HG03108 (cell line): Measurements from ENCODE around the gene TEDC1.

ENCODE experiments used
- ATAC-seq: cut with Tn5 transposase; IDR thresholded peaks from one replicate; pipeline ENCODE4 v1.9.1; 2021; ENCODE audit warnings: moderate library complexity; ENCODE audit not compliant: unreplicated experiment

Gene TEDC1

DNA sequence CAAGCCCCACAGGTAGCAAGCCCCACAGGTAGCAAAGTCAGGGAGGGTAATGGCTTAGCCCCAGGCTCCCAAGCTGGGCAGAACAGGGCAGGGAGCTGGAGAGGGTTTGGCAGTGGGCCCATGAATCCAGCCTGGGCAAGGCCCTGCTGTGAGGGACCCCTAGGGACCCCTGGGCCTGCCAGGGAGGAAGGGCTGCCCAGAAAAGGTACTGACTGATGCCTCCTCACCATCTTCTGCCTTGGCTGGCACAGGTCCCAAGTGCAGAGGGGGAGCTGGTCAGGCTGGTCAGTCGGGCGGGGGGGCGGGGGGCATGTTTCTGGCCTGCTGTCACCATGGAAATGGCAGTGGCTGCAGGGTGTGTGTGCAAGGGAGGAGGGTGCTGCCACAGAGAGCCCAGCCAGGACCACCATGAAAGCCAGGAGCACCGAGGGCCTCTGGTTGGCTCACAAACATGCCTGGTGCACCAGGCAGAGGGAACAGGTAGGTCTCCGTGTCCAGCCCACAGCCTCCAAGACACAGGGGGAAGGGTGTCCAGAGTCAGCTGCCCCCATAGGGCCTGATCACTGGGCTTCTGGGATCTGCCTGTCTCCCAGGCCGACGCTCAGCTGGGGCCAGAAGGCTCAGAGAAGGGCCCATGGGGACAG lies 17.9 kb upstream of the TEDC1 start:
- ATAC-seq = no peak

DNA sequence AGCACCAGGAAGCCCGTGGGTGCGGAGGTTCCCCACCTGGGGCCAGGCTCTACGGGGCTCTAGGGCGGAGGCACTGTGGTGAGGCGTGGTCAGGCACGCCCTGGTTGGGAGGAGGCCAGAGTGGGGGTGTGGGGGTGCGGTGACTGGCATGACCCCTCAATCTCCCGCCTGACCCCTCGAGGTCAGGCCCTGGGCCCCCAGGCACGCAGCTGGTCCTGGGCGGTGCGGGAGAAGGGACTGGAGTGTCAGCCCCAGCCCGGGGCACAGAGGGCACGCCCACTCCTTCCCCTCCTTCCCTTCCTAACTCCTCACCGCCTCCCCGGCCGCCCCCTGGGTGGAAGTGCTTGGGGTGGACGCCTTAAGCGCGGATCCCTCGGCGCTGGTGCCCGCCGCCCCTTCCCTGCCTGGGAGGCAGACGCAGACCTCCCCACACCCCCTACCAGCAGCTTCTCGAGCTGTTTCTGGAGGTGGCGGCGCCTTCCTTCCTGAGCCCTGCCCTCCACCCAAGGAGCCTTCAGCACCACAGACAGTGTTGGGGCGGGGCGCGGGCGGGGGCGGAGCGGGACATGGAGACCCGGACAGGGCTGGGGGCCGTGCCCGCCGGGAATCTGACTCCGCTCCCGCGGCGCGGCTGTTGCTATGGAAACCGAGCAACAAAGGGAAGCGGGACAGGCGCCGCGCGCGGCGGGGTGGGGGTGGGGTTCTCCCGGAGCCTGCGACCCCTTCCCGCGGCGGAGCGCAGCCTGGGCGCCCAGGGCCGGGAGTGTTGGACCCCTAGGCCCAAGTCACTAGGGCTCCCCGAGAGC lies 17.2 kb upstream of the TEDC1 start:
- no peak for ATAC-seq

DNA sequence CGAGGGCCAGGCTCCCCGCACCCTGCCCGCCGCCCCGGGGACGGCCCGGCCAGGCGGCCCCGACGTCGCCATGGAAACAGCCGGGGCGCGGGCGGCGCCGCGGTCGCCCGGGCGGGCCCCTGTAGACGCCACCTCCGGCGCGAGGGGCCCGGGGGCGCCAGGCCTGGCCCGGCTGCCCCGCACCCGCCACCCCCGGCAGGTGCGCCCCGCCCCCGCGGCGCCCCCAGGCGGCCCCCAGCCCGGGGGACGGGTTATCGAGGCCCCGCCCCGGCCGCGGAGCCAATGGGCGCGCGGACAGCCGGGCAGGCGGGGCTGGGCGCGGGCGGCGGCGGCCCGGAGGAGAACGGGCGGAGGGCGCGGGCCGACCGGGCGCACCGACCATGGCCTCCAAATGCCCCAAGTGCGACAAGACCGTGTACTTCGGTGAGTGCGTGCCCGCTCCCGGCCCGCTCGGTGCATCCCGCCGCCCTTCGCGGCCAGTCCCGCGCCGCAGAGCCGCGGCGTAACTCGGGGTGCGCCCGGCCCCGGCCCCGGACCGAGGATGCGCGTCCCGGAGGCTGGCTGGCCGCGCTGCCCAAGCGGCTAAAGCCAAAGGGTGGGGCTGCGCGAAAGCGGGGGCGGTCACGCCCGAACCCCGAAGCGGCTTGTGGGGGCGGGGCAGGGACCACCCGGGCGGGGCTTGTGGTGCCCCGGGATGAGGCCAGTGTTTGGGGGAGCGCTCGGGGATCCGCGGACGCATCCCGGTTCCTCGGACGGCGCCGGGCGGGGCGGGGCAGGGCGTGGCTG lies 16.4 kb upstream of the TEDC1 start, which contains the start of gene CRIP2:
Gene CRIP2 (plus strand): TSS at position 339 of the 786 bp plus-strand sequence. CDS start 42 bp downstream, at position 381.
- ATAC-seq = no peak

DNA sequence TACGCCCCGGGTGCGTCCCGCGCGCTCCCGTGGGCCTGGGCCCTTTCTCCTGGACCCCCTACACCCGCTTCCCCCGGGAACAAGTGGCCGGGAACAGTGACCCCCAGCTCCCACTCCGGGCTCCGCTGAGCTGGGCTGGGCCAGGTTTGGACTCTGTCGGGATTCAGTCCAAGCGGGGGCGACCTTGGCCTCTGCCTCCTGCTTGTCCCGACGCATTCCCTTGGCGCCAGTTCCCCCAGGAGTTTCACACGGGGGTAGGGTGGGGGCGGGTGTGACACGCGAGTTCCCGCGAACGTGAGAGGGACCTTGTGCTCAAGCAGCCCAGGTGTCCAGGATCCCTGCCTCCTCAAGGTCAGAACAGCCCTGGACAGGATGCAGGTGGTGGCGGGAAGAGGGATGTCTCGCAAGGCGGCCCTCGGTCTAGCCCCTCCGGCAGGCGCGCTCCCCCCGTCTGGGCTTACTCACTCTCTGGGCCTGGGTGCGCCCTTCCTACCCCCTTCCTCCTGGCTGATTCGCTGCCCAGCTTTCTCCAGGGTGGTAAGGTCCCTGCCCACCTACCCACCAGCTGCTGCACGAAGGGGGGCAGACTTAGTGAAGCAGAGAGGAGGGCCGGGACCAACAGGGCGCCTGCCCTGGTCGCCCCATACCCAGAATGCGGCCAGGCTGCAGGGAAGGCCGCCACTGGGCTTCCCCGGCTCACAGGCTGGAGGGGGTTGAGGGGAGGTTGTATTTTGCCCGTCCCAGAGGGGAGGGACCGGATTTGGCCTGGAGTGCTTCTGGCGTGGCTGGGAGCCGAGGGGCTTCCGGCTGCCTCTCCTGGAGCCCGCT lies 15.6 kb upstream of the TEDC1 start:
- ATAC-seq = no peak

DNA sequence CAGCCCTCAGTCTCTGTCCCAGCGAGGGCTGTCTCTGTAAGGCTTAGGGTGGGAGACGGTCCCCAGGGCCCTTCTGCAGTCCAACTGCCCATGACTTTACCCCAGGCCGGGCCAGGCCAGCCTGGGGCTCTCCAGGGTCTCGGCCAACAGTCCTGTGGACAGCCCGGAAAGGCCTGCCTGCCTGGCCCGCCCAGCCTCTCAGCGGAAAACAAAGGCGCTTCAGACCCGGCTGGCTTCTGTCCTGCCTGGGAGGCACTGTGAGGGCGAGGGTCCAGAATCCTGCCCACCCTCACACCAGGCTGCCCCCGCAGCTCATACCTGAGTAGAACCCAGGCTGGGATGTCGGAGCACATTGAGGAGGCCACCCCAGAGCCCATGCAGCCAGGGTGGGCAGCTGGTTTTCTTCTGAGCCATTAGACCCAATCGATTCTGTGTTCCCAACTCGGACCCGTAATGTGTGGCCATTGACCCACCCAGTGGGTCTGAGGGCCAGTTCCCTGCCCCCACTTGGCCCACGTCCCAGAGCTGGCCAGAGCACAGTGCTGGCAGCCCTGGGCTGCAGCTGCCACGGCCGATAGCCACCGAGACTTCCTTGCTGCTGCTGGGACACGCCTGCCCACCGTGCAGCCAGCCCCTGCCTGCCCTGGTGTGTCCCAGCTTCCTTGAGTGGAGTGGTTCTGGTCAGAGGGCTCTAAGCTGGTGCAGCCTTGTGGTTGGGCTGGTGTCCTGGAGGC lies 14.8 kb upstream of the TEDC1 start:
- ATAC-seq = no peak

DNA sequence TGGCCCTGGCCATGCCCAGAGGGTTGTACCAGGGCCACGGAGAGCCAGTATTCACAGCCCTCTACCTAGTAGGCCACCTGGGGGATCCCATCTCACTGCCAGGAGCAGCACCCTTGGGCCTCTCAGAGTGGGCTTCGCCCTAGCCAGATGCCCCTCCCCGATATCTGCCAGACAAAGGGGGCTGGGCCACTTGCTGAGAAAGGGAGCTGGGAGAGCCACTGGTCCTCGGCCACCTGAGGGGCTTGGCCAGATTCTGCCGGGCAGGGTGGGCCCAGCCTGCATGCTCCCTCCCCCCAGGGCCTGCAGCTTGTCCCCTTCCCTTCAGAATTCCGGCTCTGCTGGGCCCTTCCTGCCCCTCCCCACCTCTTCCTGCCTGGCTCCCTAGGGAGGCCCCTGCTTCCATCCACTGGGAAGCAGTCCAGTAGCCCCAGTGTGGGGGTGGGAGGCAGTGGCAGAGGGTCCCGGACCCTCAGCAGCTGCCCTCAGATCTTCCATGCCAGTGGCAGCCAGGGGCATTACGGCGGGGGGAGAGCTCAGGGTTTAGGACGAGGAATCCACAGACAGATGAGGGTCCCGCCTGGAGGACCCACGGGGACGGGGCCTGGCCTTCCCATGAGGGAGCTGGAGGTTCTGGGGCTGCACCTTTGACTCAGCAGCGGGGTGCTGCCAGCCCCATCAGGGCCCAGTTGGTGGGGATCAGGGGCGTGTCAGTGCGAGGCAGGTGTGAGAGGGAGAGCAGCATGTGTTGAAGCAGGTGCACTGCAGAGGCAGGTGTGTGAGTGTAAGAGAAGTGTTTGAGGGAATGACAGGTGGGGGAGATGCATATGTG lies 14.0 kb upstream of the TEDC1 start:
- ATAC-seq = no peak

DNA sequence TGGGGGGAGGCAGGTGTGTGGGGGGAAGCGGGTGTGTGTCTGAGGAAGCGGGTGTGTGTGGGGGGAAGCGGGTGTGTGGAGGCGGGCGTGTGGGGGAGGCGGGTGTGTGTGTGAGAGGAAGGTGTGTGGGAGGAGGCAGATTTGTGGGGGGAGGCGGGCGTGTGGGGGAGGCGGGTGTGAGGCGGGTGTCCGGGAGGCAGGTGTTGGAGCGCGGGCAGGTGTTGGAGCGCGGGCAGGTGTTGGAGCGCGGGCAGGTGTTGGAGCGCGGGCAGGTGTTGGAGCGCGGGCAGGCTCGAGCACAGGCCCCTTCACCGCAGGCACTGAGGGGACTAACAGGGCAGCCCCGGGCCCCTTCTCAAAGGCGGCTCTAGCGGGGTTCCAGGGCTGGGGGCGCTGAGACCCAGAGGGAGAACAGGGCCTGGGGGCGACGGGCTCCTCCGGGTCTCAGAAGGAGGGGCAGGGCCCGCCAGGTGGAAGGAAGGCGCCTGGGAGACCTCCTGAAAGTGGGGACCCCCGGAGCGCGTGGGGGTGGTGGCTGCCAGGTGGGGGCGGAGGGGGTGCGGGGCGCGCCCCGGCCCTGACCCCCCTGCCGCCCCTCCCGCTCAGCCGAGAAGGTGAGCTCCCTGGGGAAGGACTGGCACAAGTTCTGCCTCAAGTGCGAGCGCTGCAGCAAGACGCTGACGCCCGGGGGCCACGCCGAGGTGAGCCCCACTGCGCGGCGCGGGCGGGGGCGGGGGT lies 13.2 kb upstream of the TEDC1 start:
- ATAC-seq = no peak

DNA sequence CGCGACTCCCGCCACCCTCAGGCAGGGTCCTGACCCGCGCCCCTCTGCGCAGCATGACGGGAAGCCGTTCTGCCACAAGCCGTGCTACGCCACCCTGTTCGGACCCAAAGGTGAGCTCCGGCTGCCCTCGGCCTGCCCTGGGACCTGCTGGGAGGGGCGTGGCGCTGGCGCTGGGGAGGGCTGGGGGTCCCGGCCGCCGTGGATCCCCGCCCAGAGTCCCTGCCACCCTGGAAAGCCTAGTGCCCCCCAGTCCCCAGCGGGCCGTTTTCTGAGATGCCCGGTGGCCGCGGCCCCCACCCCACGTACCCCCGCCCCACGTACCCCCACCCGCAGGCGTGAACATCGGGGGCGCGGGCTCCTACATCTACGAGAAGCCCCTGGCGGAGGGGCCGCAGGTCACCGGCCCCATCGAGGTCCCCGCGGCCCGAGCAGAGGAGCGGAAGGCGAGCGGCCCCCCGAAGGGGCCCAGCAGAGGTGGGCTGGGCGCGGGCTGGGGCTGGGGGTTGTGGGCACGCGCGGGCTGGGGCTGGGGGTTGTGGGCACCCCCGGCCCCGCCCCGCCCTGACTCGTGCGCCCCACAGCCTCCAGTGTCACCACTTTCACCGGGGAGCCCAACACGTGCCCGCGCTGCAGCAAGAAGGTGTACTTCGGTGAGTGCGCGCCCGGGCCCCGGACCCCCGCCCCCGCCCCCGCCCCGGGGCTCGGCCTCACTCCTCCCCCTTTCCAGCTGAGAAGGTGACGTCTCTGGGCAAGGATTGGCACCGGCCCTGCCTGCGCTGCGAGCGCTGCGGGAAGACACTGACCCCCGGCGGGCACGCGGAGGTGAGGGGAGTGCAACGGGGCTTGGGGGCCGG lies 12.4 kb upstream of the TEDC1 start:
- ATAC-seq = no peak

DNA sequence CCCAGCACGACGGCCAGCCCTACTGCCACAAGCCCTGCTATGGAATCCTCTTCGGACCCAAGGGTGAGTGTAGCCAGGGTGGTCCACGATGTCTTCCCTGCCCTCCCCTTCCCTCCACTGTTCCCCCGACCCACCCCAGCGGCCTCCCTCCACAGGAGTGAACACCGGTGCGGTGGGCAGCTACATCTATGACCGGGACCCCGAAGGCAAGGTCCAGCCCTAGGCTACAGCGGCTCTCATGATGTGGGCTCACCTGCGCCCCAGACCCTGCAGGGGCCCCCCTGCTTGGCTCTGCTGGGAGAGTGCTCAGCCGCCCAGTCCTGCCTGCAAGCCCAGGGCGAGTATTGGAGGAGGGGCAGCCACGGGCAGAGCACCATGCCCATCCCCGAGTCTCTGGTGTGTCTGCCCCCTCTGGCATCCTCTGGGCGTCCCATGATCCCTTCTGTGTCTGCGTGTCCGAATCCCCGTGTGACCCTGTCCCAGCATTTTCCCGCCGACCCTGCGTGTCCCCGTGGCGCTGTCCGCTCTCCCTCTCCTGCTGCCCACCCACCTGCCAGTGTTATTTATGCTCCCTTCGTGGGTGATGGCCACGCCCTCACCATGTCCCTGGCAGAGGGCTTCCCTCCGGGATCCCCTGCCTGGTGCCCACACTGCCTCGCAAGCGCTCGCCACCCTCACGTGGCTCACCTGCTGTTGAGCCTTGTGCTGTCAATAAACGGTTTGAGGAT lies 11.5 kb upstream of the TEDC1 start:
- ATAC-seq = no peak

DNA sequence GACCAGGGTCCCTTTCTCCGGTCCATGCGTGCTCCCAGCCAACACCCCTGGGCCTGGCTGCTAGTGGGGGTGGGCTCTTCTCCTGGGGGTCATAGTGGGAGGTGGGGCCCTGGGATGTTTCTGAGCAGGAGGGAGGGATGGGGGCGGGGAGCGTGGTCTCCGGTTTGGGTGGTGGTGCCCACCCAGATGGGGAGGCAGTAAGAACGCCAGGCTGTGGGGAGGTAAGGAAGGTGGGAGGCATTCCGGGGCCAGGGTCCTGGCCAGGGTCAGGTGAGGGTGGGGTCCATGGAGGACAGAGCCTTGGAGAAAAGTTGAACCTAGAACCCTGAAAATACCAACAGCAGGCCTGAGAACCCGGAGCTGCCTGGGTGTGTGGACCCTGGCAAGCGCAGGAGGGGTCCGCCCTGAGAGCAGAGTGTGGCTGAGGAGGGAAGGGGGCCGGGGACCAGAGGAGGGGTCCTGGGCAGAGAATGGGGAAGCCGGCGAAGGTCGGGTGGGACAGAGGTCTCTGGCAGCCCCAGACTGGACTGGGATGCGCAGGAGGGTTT lies 10.8 kb upstream of the TEDC1 start:
- no peak for ATAC-seq

DNA sequence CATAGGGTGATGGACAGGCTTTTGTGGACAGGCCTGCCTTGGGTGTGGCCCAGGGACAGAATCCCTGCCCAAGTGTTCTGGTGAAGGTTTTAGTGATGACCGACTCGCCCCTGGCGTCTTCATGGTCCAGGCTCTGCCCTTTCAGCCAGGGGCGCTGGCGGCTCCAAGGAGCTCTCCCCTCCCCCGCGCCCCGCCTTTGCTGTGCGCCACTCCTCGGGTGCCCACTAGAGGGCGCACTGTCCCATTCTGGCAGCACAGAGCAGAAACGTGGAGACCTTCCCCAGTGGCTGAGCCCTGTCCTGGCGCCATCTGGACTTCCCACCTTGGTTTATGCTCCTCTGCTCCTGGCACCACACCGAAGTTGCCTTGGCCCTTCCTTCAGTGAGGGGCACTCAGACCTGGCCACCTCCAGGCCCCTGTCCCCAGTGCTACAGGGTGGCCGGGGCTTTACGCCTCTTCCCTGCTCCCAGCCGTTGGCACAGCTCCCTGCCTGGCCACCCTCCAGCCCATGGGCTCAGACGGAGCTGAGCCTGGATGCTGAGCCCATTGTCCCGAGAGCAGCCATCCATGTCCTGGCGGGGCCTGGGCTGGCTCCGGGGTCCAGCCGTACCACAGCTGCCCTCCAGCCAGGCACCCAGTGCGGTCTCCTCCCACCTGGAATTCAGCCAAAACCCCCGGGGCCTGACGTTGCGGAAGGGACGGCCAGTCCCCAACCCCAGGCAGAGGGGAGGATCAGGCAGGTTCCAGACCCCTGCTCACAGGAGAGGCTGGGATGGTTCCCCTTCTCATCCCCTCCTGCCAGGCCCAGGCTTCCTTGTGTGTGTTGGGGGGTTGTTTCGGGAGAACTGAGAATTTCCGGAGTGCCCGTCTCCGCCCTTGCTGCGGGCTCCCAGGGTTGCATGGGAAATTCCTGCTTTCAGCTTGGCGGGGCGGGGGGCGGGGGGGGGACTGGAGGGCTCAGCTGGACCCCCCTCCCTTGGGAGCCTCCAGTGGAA lies 9.9 kb upstream of the TEDC1 start:
- peak; percentile 55 for ATAC-seq

DNA sequence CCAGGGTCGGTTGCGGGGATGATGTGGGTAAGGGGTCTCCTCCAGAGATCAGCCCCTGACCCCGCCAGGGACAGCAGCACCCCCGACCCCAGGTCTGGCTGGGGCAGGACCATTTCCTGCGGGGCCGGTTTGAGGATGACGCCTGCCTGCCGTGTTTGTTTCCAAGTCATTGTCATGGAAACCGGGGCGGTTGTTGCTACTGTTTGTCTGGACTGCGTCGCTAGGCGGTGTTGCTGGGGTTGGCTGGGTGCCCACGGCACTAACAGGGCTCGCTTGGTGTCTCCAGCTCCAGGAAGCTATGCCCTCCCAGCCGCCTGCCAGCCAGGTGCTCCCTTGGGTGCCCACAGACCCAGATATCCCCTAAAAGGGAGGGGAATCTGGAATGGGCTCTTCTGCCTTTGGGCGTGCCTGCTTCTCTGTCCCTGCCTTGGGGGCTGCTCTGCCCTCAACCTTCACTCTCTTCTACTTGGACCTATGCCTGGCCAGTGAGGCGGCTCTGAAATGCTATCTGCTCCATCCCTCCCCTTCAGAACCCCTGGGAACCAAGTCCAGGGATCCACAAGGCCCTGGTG lies 9.1 kb upstream of the TEDC1 start:
- peak; percentile 38 for ATAC-seq

DNA sequence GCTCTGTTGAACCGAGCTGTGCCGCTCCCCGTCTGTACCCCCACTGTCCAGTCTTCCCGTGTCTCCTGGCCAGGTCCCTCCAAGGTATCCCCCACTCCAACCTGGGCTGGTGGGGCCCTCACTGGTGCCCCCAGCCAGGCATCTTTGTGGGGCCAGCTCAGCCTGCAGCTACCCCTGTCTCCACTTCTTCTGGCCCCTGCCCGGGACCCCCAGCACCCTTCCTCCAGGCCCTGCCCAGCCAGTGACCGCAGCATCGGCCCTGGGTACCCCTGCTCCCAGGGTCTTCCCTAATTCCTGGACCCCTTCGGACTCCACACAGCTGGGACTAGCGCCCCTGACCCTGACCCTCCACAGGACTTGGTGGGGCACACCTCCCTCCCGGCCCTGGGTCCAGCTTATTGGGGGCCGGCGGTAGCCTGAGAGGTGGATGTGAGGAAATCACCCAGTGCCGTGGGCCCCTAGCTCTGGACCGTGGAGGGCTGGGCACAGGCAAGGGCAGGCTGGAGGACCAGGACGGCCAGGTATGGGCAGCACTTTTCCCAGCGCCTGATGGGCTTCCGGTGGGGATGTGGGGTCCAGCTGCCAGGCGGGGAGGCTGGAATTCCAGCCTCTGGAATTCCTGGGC lies 8.4 kb upstream of the TEDC1 start:
- no peak for ATAC-seq

DNA sequence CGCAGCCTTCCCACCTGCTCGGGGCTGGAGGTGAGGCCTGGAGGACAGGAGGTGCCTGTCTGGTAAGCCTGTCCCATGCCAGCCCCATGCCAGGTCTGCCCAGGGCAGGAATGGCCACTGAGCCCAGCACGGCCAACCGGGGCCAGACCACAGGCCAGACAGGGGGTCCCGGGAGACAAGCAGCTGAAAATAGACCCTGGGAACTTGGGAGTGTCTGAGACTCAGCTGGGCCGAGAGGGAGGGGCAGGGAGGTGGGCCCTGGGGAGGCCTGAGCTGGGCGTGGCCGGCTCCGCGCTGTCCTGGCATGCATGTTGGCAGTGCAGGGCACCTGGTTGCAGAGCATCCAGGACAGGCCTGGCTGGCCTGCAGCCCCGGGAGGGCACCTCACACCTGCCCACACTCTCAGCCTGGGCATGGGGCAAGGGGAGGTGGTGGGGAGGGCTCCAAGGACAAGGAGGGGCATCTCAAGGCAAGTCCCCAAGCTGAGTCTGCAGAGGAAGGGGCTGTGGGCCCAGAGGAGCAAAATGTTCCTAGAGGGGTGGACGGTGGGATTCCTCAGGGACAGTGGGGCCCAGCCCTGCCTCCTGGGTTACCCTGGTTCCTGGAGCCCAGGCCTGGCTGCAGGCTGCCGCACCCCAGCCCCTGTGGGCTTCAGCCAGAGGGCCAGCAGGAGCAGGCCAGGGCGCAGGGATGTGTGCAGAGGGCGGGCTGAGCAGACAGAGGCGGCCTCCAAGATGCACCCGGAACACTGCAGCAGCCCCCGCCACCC lies 7.6 kb upstream of the TEDC1 start:
- ATAC-seq = no peak
